Measurements from ENCODE around the gene RIN3. TPM values are rescaled to one million over a fixed set of nuclear protein-coding genes. Genes with fewer than 3 reads are reported as not detected.

The RIN3 gene
- total and polyA plus RNA-seq, 2 experiments from 2014 or later = 1.8 to 7.0 TPM

DNA sequence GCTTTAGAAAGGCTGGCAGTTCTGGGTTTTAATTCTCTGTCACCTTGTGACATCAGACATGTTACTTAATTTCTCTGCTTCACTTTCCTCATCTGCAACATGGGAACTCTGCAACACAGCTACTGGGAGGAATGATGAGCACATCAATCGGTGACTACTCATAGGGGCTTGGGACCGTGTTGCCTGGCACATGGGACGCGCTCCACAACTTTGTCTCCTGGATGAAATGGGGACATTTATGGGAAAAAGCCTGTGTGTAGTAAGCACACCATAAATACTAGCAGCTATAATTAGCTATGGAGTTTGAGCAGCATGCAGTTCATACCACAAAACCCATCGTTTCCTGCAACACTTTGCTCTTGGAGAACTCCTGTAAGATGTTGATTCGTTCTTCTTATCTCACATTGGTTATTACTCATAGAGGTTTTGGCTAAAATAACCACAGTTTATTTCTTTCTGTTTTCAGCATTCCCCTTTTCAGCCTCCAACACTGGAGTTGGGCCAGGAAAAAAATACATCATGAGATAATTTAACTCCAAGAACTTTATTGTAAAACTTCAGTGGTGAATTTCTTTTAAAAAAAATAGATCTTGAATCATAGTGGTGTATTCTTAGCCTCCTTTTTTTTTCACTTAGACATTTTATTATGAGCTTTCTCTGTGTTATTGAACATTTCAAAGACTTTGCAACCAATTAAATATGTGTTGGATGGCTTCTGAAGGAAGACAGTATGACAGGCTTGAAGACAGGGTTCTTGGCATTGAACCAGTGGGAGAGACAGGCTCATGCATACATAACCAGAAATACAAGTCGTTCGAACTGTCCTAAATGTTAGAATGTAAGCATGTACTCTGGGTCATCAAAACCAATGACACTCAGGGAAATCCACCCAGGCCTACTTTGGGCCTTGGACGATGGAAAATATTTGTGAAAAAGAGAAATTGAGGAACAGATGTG lies 72.7 kb downstream of the RIN3 start:
- Histone ChIP-seq H2AFZ (no peak overlapping the region), H3K27ac (peak overlapping the region; percentile 77), H3K36me3 (ENCODE audit: low read depth) (no peaks in the 10 kb centered on the region), H3K4me3 (0 out of 2 replicates have a peak overlapping the region, but pooled peaks have one; percentile 12), H3F3A (ENCODE audit: insufficient read depth) (peaks cover 28% of the 10 kb centered on the region), H3K4me2 (ENCODE audit: unreplicated experiment) (peak overlapping the region; percentile 54), H3K79me2 (ENCODE audit: insufficient read depth) (no peaks in the 10 kb centered on the region), H3K4me1 (ENCODE audit: insufficient read depth) (peaks cover 21% of the 10 kb centered on the region), H3K9me3 (ENCODE audit: low read depth) (no peaks in the 10 kb centered on the region), H3K9ac (peak overlapping the region; percentile 58), H3K27me3 (replicated peaks; ENCODE audit: insufficient read depth) (no peaks in the 10 kb centered on the region), H3K9me2 (ENCODE audit: insufficient read depth) (no peaks in the 10 kb centered on the region), H4K20me1 (ENCODE audit: insufficient read depth) (no peaks in the 10 kb centered on the region)
- in situ Hi-C loops (cut with MboI) = no loop called here
- 3 to 4% methylated on average over 9 of the region's 9 CpGs for WGBS, 2 experiments (ENCODE audit: low coverage in 1 of 2, low lambda C conversion rate in 2 of 2, missing lambda C conversion rate in 2 of 2)
- peak; percentile 93 for DNase-seq
- peak; percentile 90; the same call in 1 of the 2 replicates for TF ChIP-seq EZH2phosphoT487 (IDR thresholded peaks at IDR 0.05; ENCODE audit: insufficient read depth, low read depth)
- no peak for TF ChIP-seq EZH2 (IDR thresholded peaks at IDR 0.05; ENCODE audit: insufficient read depth, poor library complexity, severe bottlenecking)

DNA sequence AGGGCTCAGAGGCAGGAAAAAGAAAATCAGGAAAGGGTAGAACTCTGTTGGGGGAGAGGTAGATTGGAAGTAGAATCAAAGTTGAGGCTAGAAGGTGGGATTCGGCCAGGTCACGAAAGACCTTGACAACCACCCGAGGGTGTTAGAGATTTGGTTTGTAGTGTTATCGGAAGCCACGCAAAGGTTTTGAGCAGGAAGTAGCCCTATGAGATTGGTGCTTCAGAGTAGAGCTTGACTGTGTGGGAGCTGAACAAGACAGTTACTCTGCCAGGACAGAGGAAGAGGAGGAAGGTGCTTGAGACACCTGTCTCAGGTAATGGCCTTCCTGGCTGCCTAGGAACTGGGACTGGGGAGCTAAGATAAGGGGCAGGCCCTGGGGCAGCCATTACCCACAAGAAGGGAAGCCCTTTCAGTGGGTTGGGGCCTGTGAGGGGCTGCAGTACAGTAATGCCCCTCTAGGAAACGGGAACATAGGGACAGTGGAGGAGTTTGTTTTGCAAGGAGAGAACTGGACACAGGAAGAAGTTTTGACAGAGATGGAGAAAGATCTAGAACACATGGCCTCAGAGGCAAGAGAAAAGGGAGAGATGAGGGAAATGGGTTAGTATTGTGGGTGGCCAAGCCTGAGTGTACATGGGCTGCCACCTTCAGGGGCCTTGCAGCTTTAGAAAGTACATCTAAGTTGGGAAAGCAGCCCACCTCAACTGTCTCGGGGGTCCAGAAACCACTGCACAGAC lies 73.5 kb downstream of the RIN3 start:
- H3K4me3 ChIP-seq = 0 out of 2 replicates have a peak overlapping the region, but pooled peaks have one; percentile 12
- H3K27ac ChIP-seq = peak overlapping the region; percentile 77
- TF ChIP-seq EZH2 (IDR thresholded peaks at IDR 0.05; ENCODE audit: insufficient read depth, poor library complexity, severe bottlenecking) (no peak), EZH2phosphoT487 (IDR thresholded peaks at IDR 0.05; ENCODE audit: insufficient read depth, low read depth) (no peak)
- no peaks in the 10 kb centered on the region for H3K79me2 ChIP-seq (ENCODE audit: insufficient read depth)
- peak overlapping the region; percentile 54 for H3K4me2 ChIP-seq (ENCODE audit: unreplicated experiment)
- H3K9me2 ChIP-seq (ENCODE audit: insufficient read depth) = no peaks in the 10 kb centered on the region
- 98 to 99% methylated on average over 7 of the region's 7 CpGs for WGBS, 2 experiments (ENCODE audit: low coverage in 1 of 2, low lambda C conversion rate in 2 of 2, missing lambda C conversion rate in 2 of 2)
- no peaks in the 10 kb centered on the region for H3K9me3 ChIP-seq (ENCODE audit: low read depth)
- peaks cover 21% of the 10 kb centered on the region for H3K4me1 ChIP-seq (ENCODE audit: insufficient read depth)
- DNase-seq = no peak
- H3K27me3 ChIP-seq (replicated peaks; ENCODE audit: insufficient read depth) = no peaks in the 10 kb centered on the region
- no peaks in the 10 kb centered on the region for H3K36me3 ChIP-seq (ENCODE audit: low read depth)
- H3K9ac ChIP-seq = peak overlapping the region; percentile 58
- peaks cover 28% of the 10 kb centered on the region for H3F3A ChIP-seq (ENCODE audit: insufficient read depth)
- no peak overlapping the region for H2AFZ ChIP-seq
- H4K20me1 ChIP-seq (ENCODE audit: insufficient read depth) = no peaks in the 10 kb centered on the region
- in situ Hi-C loops (cut with MboI) = no loop called here

DNA sequence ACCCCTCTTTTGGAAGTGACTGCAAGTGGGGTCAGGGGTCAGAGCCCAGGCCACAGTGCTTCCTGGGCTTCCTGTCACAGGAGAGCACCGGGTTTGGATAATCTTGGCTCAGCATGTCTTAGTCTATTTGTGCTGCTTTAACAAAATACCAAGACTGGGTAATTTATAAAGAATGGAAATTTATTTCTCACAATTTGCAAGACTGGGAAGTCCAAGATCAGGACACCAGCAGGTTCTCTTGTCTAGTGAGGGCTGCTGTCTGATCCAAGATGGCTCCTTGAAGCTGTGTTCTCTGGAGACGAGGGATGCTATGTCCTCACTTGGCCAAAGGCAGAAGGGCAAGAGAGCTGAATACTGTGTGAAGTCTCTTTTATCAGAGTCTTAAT lies 74.1 kb downstream of the RIN3 start:
- no peak overlapping the region for H3K27ac ChIP-seq

DNA sequence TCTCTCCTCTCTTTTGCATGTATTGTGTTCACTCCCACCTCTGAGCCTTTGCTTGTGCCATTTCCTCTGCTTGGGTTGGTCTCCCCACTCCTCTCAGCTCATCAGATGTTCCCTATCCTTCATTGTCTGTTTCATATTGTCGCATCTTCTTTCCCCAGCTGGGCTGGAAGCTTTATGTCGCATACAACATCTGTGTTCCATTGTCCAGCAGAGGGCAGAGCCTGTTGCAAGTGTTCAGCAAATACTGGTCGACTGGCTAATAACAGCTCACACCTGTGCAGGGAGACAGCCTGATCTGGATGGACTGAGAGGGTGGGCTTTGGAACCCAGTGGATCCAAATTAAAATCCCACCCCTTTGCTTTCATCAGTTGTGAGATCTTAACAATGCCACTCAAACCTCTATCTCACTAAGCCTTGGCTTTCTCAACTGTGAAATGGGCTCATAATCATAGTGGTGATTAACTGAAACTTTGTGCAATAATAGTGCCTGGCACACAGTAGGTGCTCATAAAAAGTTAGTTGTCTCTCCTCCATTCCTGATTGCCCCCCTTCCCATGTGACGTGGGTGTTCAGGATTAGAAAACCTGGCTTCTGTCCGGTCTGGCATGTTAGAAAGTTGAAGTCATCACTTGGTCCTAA lies 75.8 kb downstream of the RIN3 start:
- Histone ChIP-seq H3K27ac (no peak overlapping the region), H3K79me2 (ENCODE audit: insufficient read depth) (no peaks in the 10 kb centered on the region), H3F3A (ENCODE audit: insufficient read depth) (peaks cover 28% of the 10 kb centered on the region), H3K36me3 (ENCODE audit: low read depth) (peaks cover 2% of the 10 kb centered on the region; the same call in 1 of the 2 replicates), H3K9me3 (ENCODE audit: low read depth) (no peaks in the 10 kb centered on the region), H3K4me1 (ENCODE audit: insufficient read depth) (peaks cover 21% of the 10 kb centered on the region), H3K9me2 (ENCODE audit: insufficient read depth) (no peaks in the 10 kb centered on the region), H3K27me3 (replicated peaks; ENCODE audit: insufficient read depth) (no peaks in the 10 kb centered on the region), H4K20me1 (ENCODE audit: insufficient read depth) (no peaks in the 10 kb centered on the region), H3K9ac (no peak overlapping the region), H3K4me3 (no peak overlapping the region), H3K4me2 (ENCODE audit: unreplicated experiment) (no peak overlapping the region), H2AFZ (no peak overlapping the region)
- 82 to 89% methylated on average over 5 of the region's 5 CpGs for WGBS, 2 experiments (ENCODE audit: low coverage in 1 of 2, low lambda C conversion rate in 2 of 2, missing lambda C conversion rate in 2 of 2)
- in situ Hi-C loops (cut with MboI) = no loop called here
- TF ChIP-seq EZH2 (IDR thresholded peaks at IDR 0.05; ENCODE audit: insufficient read depth, poor library complexity, severe bottlenecking) = no peak
- TF ChIP-seq EZH2phosphoT487 (IDR thresholded peaks at IDR 0.05; ENCODE audit: insufficient read depth, low read depth) = no peak
- peak; percentile 47 for DNase-seq

More for the DNA sequence above, 74.1 kb downstream of the RIN3 start:
- Histone ChIP-seq H3K4me2 (ENCODE audit: unreplicated experiment) (no peak overlapping the region), H3K9ac (no peak overlapping the region), H3F3A (ENCODE audit: insufficient read depth) (peaks cover 28% of the 10 kb centered on the region), H3K4me3 (no peak overlapping the region), H3K27me3 (replicated peaks; ENCODE audit: insufficient read depth) (no peaks in the 10 kb centered on the region), H4K20me1 (ENCODE audit: insufficient read depth) (no peaks in the 10 kb centered on the region), H3K9me2 (ENCODE audit: insufficient read depth) (no peaks in the 10 kb centered on the region), H3K36me3 (ENCODE audit: low read depth) (no peaks in the 10 kb centered on the region), H3K4me1 (ENCODE audit: insufficient read depth) (peaks cover 21% of the 10 kb centered on the region), H3K9me3 (ENCODE audit: low read depth) (no peaks in the 10 kb centered on the region), H3K79me2 (ENCODE audit: insufficient read depth) (no peaks in the 10 kb centered on the region), H2AFZ (no peak overlapping the region)
- TF ChIP-seq EZH2 (IDR thresholded peaks at IDR 0.05; ENCODE audit: insufficient read depth, poor library complexity, severe bottlenecking) (no peak), EZH2phosphoT487 (IDR thresholded peaks at IDR 0.05; ENCODE audit: insufficient read depth, low read depth) (no peak)
- 86 to 98% methylated on average over 2 of the region's 2 CpGs for WGBS, 2 experiments (ENCODE audit: low coverage in 1 of 2, low lambda C conversion rate in 2 of 2, missing lambda C conversion rate in 2 of 2)
- in situ Hi-C loops (cut with MboI) = no loop called here
- DNase-seq = no peak
